ENCODE measurements around the gene REEP3. TPM values are rescaled to one million over a fixed set of nuclear protein-coding genes. Genes with fewer than 3 reads are reported as not detected.

The REEP3 gene
- total and polyA plus RNA-seq, 2 of the 4 experiments (the other 2 are of a cell fraction): 11.7 to 28.9 TPM

GRCh38 chr10:63600540-63600939, 79.3 kb downstream of the REEP3 start:
- Histone ChIP-seq H3K4me1 (ENCODE audit: control insufficient read depth, insufficient read depth, low read length) (peaks cover 4% of the 10 kb centered on the region; the same call in 1 of the 2 replicates), H2AFZ (replicated peaks; ENCODE audit: low read length, poor library complexity) (no peak overlapping the region), H3K27me3 (ENCODE audit: control insufficient read depth, insufficient read depth, low read length) (no peaks in the 10 kb centered on the region), H3K56ac (ENCODE audit: extremely low read depth, insufficient read depth, low read length) (no peak overlapping the region), H3K9me1 (ENCODE audit: insufficient read depth, low read length) (peaks cover 7% of the 10 kb centered on the region), H2BK15ac (ENCODE audit: low read depth, low read length) (no peak overlapping the region), H3K18ac (ENCODE audit: low read depth, low read length) (no peak overlapping the region), H3K14ac (replicated peaks; ENCODE audit: low read depth, low read length) (no peak overlapping the region), H4K91ac (ENCODE audit: insufficient read depth, low read depth, low read length) (no peak overlapping the region), H2BK120ac (ENCODE audit: low read depth, low read length) (no peak overlapping the region), H3K9me3 (ENCODE audit: control insufficient read depth, insufficient read depth, low read length) (no peaks in the 10 kb centered on the region), H3K23ac (ENCODE audit: low read depth, low read length) (no peak overlapping the region), H3K4me2 (ENCODE audit: low read depth, low read length) (no peak overlapping the region), H4K5ac (ENCODE audit: low read depth, low read length) (no peak overlapping the region), H3K27ac (ENCODE audit: insufficient read depth, low read length) (no peak overlapping the region), H3K4ac (ENCODE audit: low read depth, low read length) (no peak overlapping the region), H3K4me3 (ENCODE audit: insufficient read depth, low read depth, low read length) (no peak overlapping the region), H3K79me1 (ENCODE audit: low read depth in 1 of 2, low read length in 2 of 2) (peaks cover 5 to 14% of the 10 kb centered on the region in 2 experiments; a peak in 3 of 4 replicates), H4K20me1 (ENCODE audit: insufficient read depth, low read length) (no peaks in the 10 kb centered on the region), H3K9ac (ENCODE audit: low read depth, low read length) (no peak overlapping the region), H2AK5ac (ENCODE audit: low read depth, low read length) (no peak overlapping the region), H3K36me3 (ENCODE audit: control insufficient read depth, insufficient read depth, low read length) (peaks cover 10% of the 10 kb centered on the region; the same call in 1 of the 2 replicates), H2AK9ac (replicated peaks; ENCODE audit: low read depth, low read length, poor library complexity) (no peak overlapping the region), H4K8ac (ENCODE audit: low read depth in 2 of 2, low read length in 2 of 2) (no peak overlapping the region), H2BK20ac (ENCODE audit: low read depth, low read length) (no peak overlapping the region), H2BK5ac (ENCODE audit: low read depth, low read length, poor library complexity, severe bottlenecking) (no peak overlapping the region)
- in situ Hi-C loops (cut with MboI; ENCODE audit: low sequenced_read_pairs) (no loop called here), dilution Hi-C loops (cut with HindIII; ENCODE audit: low sequenced_read_pairs, unreplicated experiment) (no loop called here), intact Hi-C loops (cut with micrococcal nuclease) (no loop called here)
- CTCF ChIA-PET: no interaction called here
- ATAC-seq (ENCODE audit: low read depth) (no peak), DNase-seq (no peak)
- no peak for TF ChIP-seq MXI1 (IDR thresholded peaks at IDR 0.05; ENCODE audit: borderline replicate concordance, low read depth, low read length)
- no peak for TF ChIP-seq POLR2A (IDR thresholded peaks at IDR 0.05; ENCODE audit: low read depth, low read length)
- TF ChIP-seq CTCF (conservative IDR thresholded peaks at IDR 0.05; ENCODE audit: low read depth, low read length): no peak
- 83% methylated on average over 1 of the region's 1 CpG; no CpG with 5 or more reads in 1 of the 2 experiments for WGBS, 2 experiments (ENCODE audit: extremely low coverage in 2 of 2, insufficient read length in 1 of 2)
- BruUV-seq (replicated peaks): no TSS peak
- POLR2A ChIA-PET (ENCODE audit: unreplicated experiment): no interaction called here

All from IMR-90 (cell line).